Testis (tissue), 3 donors: Measurements from ENCODE around the gene RASGRF2. TPM values are rescaled to one million over a fixed set of nuclear protein-coding genes. Genes with fewer than 3 reads are reported as not detected.

Experiments
- DNase-seq: peaks from one replicate; pipeline ENCODE4 v3.0.0-alpha.2; 2019
- H3K27ac ChIP-seq, 2 donors: fragments of 200-600 bp; sonication (generic); one replicate each; pipeline ENCODE4 v1.5.1; 2019
- H3K27me3 ChIP-seq: fragments of 200-600 bp; sonication (generic); one replicate; pipeline ENCODE4 v1.5.1; 2019
- H3K36me3 ChIP-seq: fragments of 200-600 bp; sonication (generic); one replicate; pipeline ENCODE4 v1.5.1; 2017; ENCODE audit warnings: low read depth; ENCODE audit errors: missing control alignments
- H3K4me1 ChIP-seq: fragments of 200-600 bp; sonication (generic); one replicate; pipeline ENCODE4 v1.5.1; 2019
- H3K4me3 ChIP-seq, 2 donors: fragments of 200-600 bp; sonication (generic); one replicate each; pipeline ENCODE4 v1.5.1; 2017 to 2019
- H3K9me3 ChIP-seq: fragments of 200-600 bp; sonication (generic); one replicate; pipeline ENCODE4 v1.5.1; 2017
- POLR2A ChIP-seq: fragments of 450-650 bp; IDR thresholded peaks from one replicate; pipeline ENCODE4 v1.6.1; 2017; ENCODE audit warnings: antibody characterized with exemption, mild to moderate bottlenecking, moderate library complexity
- WGBS, 2 donors: methylation state at CpG; one replicate each; pipeline ENCODE4 v1.1.5; 2018; 5-methylcytosine and 5-hydroxymethylcytosine counted together
- intact Hi-C: fragments of 100-400 bp; cut with DNase I; formaldehyde crosslinking; loops from one replicate; pipeline ENCODE4 v1.15.1; 2023; ENCODE audit warnings: low total_unique reads
- polyA plus RNA-seq: library from polyadenylated mRNA; stranded (reverse); fragments of 350-450 nt; fragmentation: Illumina TruSeq; extraction: RNeasy Lipid Tissue Mini Kit (QIAGEN cat#74804); gene quantifications from one replicate; pipeline ENCODE4 v1.2.3, GENCODE V29; 2014; ENCODE audit warnings: low read depth, low replicate concordance; ENCODE audit not compliant: insufficient read depth
- total RNA-seq, 2 donors: library from RNA; depleted of rRNA; stranded (reverse); fragments of >200 nt; gene quantifications; one replicate each; pipeline ENCODE4 v1.2.3, GENCODE V29; 2016
- TF ChIP-seq, protein P1 (sequence below), 3 experiments: fragments of 450-650 bp in 2 of 3; fragments of 200-600 bp in 1 of 3; sonication (generic) in 1 of 3; IDR thresholded peaks; one replicate each; pipeline ENCODE4 v1.5.1; 2016 to 2019; ENCODE audit warnings: antibody characterized with exemption in 3 of 3, mild to moderate bottlenecking in 2 of 3, moderate library complexity in 1 of 3

The RASGRF2 gene
- total and polyA plus RNA-seq, 3 donors from 2014 or later: 6.2 to 11.3 (median 7.8) TPM

DNA sequence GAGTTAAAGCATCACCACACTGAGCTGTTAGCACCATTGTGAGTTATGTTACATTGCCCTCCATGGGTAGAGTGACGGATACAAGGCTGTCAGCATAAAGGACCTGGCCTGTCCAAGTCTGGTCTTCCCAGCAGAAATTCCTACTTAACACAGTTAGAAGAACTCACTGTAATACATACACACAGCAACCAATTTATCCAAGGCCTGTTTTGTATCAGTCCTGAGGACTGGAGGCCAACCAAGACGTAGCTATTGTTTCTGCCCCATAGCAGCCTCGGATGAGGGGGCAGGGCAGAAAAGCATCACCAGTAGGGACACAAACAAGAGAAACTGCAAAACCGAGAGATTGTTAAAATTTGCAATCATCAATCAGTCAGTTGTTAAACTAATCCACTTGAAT is 206.9 kb downstream of the RASGRF2 start:
- intact Hi-C loops: no loop called here
- WGBS, 2 donors: 81% methylated on average over 4 of the region's 4 CpGs
- Histone ChIP-seq H3K4me3 (no peak overlapping the region), H3K27me3 (no peaks in the 10 kb centered on the region), H3K9me3 (no peaks in the 10 kb centered on the region), H3K4me1 (no peaks in the 10 kb centered on the region), H3K27ac (no peak overlapping the region), H3K36me3 (no peaks in the 10 kb centered on the region)
- TF ChIP-seq, protein P1, sequence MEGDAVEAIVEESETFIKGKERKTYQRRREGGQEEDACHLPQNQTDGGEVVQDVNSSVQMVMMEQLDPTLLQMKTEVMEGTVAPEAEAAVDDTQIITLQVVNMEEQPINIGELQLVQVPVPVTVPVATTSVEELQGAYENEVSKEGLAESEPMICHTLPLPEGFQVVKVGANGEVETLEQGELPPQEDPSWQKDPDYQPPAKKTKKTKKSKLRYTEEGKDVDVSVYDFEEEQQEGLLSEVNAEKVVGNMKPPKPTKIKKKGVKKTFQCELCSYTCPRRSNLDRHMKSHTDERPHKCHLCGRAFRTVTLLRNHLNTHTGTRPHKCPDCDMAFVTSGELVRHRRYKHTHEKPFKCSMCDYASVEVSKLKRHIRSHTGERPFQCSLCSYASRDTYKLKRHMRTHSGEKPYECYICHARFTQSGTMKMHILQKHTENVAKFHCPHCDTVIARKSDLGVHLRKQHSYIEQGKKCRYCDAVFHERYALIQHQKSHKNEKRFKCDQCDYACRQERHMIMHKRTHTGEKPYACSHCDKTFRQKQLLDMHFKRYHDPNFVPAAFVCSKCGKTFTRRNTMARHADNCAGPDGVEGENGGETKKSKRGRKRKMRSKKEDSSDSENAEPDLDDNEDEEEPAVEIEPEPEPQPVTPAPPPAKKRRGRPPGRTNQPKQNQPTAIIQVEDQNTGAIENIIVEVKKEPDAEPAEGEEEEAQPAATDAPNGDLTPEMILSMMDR (IDR thresholded peaks at IDR 0.05): no peak
- no peak for TF ChIP-seq POLR2A
- DNase-seq: no peak

DNA sequence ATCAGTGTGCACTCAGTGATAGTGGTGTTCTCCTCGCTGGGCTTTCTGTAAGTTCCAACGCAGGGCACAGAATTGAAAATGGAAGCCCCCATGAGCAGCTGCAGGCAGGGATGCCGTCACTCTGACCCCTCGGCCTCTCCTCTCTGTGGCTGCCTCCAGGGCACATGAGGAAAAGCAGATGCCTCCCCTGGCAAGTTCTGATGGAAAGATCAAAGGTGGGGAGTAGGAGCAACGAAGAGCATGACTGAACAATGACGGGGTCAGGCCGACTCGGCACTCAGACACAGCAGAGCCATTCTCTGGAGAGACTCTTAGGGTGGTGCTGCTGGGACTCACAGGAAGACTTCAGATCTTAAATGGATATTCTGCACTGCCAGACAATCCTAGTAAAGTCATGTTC is 207.4 kb downstream of the RASGRF2 start:
- H3K27ac ChIP-seq: no peak overlapping the region
- no peak for DNase-seq
- H3K27me3 ChIP-seq: no peaks in the 10 kb centered on the region
- no peaks in the 10 kb centered on the region for H3K36me3 ChIP-seq
- no peaks in the 10 kb centered on the region for H3K9me3 ChIP-seq
- H3K4me1 ChIP-seq: no peaks in the 10 kb centered on the region
- H3K4me3 ChIP-seq: no peak overlapping the region
- TF ChIP-seq POLR2A: no peak
- TF ChIP-seq, protein P1 (IDR thresholded peaks at IDR 0.05): no peak
- 60 to 73% methylated on average over 8 of the region's 8 CpGs for WGBS, 2 donors
- intact Hi-C loops: no loop called here

DNA sequence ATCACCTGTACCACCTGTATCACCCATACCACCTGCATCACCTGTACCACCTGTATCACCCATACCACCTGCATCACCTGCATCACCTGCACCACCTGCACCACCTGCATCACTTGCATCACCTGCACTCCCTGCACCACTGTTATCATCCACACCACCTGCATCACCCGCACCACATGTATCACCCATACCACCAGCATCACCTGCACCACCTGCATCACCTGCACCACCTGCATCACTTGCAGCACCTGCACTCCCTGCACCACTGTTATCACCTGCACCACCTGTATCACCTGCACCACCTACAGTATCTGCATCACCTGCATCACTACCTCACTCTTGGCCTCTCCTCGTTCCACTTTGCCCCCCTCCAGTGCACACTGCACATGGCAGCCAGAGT is 209.8 kb downstream of the RASGRF2 start:
- 86 to 93% methylated on average over 2 of the region's 2 CpGs for WGBS, 2 donors
- H3K27me3 ChIP-seq: no peaks in the 10 kb centered on the region
- no peaks in the 10 kb centered on the region for H3K4me1 ChIP-seq
- no peaks in the 10 kb centered on the region for H3K9me3 ChIP-seq
- intact Hi-C loops: no loop called here
- H3K27ac ChIP-seq: no peak overlapping the region
- DNase-seq: no peak
- H3K36me3 ChIP-seq: no peaks in the 10 kb centered on the region
- H3K4me3 ChIP-seq: no peak overlapping the region
- no peak for TF ChIP-seq POLR2A
- TF ChIP-seq, protein P1 (IDR thresholded peaks at IDR 0.05): no peak

DNA sequence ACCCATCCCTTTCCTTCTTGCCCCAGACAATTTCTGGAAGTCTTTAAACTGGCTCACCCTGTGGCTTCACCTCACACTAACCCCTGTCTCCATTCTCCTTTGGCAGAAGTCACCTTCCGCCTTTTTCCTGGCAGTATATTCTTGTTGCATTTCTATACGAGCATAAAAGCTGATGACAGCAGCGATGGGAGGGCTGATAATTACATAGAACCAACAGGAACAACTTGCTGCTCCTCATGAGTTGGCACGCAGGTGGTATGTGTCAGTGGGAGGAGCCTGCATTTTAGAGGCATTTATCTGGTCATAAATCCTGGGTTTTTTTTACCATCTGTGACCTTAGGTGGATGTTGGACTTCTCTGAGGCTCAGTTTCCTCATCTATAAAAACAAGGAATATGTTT is 211.6 kb downstream of the RASGRF2 start:
- Histone ChIP-seq H3K9me3 (no peaks in the 10 kb centered on the region), H3K36me3 (no peaks in the 10 kb centered on the region), H3K27ac (no peak overlapping the region), H3K27me3 (no peaks in the 10 kb centered on the region), H3K4me3 (no peak overlapping the region), H3K4me1 (no peaks in the 10 kb centered on the region)
- 76 to 82% methylated on average over 4 of the region's 4 CpGs for WGBS, 2 donors
- DNase-seq: no peak
- intact Hi-C loops: no loop called here
- TF ChIP-seq, protein P1 (IDR thresholded peaks at IDR 0.05): no peak
- TF ChIP-seq POLR2A: no peak

DNA sequence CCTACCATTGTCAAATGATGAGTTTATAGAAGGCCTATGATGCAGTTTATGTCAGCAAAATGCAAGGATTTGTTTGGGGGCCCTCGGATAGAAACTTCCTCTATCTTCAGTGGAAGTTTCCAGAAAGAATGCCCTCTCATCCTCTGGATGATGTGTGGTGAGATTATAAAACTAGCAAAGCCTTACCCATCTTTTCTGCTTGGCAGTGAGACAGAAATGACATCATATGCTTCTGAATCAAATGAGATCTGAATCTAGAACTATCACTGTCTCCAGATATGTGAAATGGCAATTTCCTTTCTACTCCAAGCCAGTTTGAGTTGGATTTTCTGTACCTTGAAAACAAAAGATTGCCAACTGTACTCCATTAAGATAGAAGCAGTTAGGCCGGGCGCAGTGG is 212.5 kb downstream of the RASGRF2 start:
- TF ChIP-seq, protein P1 (IDR thresholded peaks at IDR 0.05): no peak
- TF ChIP-seq POLR2A: no peak
- no peak overlapping the region for H3K4me3 ChIP-seq
- intact Hi-C loops: no loop called here
- H3K4me1 ChIP-seq: no peaks in the 10 kb centered on the region
- H3K9me3 ChIP-seq: no peaks in the 10 kb centered on the region
- no peak for DNase-seq
- no peaks in the 10 kb centered on the region for H3K36me3 ChIP-seq
- no peak overlapping the region for H3K27ac ChIP-seq
- no peaks in the 10 kb centered on the region for H3K27me3 ChIP-seq
- WGBS, 2 donors: 90 to 93% methylated on average over 3 of the region's 3 CpGs
